HG03196 (cell line): ENCODE results near the gene UCK2.

Experiments used
- ATAC-seq: cut with Tn5 transposase; IDR thresholded peaks from one replicate; pipeline ENCODE4 v1.9.1; 2021; ENCODE audit not compliant: unreplicated experiment

The UCK2 gene

DNA sequence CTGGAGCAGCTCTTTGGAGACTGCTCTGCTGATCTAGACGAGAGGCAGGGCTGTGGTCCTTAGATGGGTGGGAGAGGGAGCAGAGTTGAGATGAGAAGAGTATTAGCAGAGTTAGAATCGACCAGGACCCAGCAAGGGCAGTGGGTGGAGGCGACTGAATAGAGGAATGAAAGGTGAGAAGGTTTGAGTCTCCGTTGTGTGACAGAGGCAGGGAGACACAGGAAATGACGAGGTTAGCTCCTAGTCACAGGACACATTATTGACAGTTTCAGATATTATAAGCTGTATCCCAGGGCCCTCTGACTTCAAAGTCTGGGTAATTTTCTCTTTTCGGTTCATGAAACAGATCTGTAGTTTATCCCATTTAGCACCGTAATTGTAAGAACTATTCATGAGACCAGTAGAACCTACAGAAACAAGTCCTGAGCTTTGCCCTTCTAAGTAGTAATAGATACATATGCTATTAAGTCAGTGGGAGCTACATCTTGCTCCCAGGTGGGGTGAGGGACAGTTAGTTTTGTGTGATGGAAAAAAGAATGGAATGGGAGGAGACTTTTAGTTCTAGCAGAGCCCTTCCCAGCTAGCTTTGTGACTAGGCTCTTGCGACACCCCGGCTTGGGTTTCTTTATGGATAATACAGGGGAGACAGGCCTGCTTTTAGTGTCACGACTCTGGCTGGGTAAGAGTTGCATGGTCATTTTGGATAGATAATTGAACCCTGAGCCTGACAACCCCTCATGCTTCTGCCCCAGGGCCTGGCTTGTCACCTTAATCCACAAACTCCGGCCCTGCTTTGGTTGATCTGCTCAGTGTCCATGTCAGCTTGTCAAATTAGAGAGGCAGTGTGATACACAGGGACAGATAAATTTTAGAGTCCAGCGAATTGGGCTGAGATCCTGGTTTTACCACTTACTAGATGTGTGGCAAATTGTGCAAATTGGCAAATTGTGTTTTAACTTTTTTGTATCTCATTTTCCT is 70.2 kb downstream of the UCK2 start:
- ATAC-seq, result no peak

DNA sequence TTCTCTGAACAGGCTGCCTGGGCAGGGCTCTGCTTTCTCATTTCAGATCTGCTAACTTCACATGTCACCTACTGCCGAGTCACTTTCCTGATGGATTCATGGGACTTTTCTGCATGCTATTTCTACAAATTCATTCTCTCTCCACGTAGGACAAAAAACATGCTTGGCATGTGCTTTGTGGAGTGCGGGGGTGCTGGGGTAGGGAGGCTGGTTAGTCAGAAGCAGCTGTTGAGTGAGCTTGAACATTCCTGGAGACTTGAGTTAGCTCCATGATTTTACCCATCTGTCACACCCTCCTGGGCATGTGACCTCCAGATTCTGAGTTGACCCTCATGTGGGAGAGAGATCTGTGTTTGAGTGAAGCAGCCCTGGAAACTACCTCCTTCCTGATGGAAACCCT is 71.4 kb downstream of the UCK2 start:
- no peak for ATAC-seq

- ATAC-seq, result no peak
Measured at GRCh38 chr1:165899461-165899941, 72.1 kb downstream of the UCK2 start.

DNA sequence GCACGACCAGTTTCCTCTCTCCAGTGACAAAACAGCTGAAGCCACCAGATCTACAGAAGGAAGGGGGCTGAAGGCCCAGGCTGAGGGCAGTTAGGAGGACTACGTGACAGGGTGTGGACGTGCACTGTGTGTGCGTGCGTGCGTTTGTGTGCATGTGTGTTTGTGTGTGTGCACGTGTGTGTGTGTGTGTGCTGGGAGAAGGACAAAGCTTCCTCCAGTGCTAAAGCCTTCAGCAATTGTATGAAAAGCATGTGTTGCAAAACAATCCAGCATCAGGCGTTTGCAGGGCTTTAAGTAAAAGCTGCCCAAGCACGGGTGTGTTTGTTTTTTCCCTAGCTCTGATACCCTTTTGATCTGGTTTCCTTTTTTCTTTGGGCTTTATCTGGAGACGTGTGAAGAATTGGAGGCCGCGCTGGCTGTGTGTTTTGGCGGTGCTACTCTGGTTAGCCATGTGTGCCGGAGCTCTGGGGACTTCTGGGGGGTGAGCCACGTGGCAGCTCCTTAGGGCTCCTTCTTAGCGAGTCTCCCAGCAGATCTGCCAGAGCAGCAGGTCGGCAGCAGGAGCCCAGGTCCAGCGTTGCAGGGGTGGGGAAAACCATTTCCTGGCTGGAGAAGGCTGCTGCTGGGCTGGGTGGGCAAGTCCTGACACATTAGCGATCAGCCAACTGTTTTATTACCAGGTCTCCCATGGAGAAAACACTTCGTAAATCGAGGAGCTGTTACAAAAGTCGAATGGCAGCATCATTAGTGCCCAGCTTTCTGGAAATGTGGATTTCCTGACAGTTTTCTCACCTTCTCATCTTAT is 73.4 kb downstream of the UCK2 start:
- no peak for ATAC-seq

GRCh38 chr1:165902565-165902964 is 75.2 kb downstream of the UCK2 start:
- no peak for ATAC-seq

DNA sequence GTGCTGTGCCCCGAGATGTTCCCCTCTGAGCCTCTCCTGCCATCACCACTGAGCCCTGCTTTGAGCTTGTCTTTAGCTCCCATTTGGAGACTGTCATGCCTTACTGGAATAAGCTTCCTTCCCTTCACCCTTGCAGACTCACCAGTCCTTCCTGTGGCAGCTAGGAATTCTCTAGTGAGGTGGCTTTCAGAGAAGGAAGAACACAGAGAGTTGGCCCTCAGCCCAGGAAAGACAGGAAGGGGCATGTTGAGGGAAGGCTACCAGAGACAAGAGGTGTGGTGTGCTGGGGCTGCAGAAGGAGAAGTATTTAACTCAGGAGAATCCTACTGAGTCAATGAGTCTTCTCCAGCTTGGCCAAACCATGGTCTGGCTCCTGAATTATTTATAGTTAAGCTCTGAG is 76.3 kb downstream of the UCK2 start:
- no peak for ATAC-seq

GRCh38 chr1:165904948-165905347 is 77.5 kb downstream of the UCK2 start:
- no peak for ATAC-seq

DNA sequence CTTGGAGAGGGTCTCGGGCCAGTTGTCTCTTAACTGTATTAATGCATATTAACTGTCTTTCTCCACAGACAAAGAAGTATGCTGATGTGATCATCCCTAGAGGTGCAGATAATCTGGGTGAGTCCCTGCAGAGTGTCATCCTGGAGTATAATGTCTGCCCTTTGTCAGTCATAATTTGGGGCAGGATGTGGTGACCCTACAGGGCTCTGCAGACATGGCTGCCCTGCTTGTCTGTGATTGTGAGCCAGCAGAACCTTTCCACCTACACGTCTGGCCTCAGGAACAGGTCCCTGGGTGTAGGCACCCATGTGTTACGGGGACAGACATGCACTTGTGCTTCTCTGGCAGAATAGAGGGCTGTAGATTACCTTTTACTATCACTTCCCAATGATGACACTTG is 78.4 kb downstream of the UCK2 start:
- ATAC-seq, result no peak

GRCh38 chr1:165907256-165907857 is 79.9 kb downstream of the UCK2 start:
- no peak for ATAC-seq

DNA sequence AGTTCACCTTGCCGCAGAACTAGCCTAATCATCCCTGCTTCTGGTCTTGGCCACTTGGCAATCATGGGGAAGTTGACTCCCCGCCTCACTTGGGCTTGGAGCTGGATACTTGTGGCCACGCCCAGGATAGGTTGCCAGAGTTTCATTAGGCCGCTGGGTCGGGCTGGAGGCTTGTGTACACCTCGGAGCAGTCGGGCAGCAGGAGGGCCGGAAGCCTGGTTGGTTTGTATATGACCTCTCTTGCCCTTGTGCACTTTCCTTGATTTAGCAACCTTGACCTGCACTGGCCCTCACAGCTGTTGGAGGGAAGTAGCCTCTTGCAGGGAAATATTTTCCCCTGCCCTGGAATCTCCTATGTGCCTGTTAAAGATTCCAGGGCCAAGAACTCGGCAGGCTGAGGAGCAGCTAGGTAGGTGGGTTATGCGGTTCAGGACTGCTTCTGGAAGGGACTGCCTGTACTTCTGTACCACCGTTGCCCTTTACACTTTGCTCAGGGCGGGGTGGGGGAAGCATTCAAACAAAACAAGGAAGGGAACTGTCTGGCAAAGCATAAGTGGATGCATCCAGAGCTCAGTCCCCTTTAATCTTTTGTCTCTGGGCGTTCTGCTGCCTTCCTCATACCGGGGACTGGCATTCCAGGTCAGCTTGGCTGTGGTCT is 83.5 kb downstream of the UCK2 start:
- no peak for ATAC-seq

DNA sequence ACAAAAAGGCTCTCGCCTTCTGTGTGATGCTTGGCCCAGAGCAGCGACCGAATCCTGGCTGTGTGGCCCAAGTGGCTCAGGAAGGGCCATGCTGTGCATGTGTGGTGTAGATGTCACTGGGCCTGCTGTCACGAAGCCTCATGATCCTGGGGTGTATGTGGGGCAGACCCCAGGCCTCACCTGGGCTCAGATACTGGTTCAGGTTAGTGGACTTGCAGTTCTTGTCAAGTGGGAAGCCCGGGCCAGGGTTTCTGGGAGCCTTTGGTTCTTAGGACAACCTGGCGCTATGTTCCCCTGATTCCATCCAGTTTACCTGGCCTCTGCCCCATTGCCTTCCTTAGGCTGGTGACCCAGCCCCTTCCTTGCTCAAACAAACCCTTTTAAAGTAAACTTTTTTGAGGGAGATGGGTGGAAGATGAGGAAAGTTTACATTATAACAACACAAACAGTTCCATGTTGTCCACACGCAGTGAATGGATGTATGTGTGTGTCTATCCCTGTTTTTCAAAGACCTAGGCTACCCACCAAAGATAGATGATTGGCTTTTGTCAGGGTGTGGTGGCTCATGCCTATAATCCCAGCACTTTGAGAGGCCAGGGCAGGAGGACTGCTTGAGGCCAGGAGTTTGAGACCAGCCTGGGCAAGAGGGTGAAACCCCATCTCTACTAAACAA is 84.3 kb downstream of the UCK2 start:
- no peak for ATAC-seq

DNA sequence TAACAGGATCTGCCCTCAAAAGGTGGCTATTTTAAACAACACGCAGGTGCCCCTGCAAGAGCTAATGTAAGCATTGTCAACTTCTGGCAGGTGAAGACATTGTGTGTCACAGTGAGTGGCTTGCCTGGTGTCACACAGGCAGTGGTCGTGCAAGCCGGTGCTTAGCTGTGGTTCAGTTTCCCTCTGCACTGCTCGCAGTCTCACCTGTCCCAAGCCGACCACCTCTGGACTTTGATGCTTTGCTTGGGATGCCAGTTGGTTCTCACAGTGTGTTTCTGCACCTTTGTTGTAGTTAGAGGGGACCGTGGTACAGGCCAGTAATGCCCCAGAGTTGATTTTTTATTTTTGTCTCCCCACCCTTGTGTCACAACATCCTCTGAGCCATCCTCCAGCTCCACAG is 85.2 kb downstream of the UCK2 start:
- no peak for ATAC-seq

DNA sequence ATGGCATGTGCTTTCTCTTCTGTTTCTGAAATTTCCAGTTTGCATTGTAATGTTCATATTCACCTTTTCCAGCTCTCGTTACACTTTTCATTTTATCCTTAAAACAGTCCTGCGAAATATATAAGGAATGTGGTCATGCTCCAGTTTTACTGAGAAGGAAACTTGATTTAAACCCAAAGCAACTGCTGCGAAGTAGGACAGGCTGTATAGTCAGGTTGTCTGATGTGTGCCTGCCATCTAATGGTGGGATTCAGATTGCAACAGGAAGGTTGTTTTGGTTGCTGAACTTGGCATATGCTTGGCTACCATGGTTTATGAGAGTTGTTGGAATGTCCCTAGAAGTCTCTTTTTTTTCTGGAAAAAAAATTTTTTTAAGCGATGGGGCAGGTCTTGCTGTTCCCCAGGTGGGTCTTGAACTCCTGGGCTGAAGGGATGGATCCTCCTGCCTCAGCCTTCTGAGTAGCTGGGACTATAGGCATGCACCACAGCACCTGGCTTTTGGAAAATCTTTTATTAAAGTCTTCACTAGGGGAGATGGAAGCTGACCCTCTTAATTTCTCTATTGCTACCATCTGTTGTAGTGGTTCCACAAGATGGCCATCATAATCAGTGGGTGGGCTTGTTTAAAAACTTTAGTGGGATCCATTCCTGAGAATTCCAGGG is 86.9 kb downstream of the UCK2 start:
- peak; percentile 58 for ATAC-seq

GRCh38 chr1:165915480-165915879 is 88.1 kb downstream of the UCK2 start:
- ATAC-seq, result no peak

GRCh38 chr1:165915932-165916348 is 88.5 kb downstream of the UCK2 start:
- no peak for ATAC-seq

GRCh38 chr1:165917166-165917565 is 89.8 kb downstream of the UCK2 start:
- no peak for ATAC-seq

GRCh38 chr1:165924117-165924516 is 96.7 kb downstream of the UCK2 start:
- no peak for ATAC-seq

DNA sequence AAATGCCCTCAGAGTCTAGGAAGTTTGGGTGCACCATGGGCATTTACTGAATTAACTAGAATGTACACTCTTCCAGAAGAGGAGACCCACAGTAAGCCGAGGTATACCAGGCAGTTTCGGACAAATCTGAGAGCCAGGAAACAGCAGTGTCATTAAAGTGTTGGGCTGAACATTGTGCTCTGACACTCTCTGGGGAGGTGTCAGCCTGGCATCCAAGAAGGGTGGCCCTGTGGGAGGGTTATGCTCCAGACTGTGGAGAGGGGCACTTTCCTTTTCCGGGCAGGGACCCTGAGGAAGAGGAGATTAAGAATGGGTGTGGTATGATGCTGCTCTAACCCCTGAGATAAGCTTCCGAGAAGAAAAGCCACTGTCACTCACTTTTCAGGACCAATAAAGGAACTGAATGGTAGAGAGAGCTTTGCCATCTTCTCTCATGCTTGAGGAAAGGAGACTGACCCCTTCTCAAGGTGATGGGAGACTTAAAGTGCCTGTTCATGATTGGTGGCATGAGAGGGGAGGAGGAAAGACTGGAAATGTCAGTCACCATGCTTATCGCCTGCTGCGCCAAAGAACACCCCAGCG is 98.2 kb downstream of the UCK2 start:
- ATAC-seq, result no peak

DNA sequence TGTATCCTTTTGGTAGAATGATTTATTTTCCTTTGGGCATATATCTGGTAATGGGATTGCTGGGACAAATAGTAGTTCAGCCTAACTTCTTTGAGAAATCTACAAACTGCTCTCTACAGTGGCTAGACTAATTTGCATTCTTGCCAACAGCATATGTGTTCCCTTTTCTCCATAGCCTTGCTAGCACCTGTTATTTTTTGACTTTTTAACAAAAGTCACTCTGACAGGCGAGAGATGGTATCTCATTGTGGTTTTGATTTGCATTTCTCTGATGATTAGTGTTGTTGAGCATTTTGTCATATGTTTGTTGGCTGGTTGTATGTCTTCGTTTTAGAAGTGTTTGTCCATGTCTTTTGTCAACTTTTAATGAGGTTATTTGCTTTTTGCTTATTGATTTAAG is 99.8 kb downstream of the UCK2 start:
- ATAC-seq, result peak; percentile 64
